GM19239 (cell line): ENCODE results near the gene CCDC159.

ENCODE experiments used
- DNase-seq: peaks from one replicate; pipeline ENCODE4 v3.0.0; 2011; ENCODE audit warnings: low spot score; ENCODE audit not compliant: insufficient read length
- FAIRE-seq: peaks from 2 replicates; lab custom pipeline; 2011; peaks lifted over from hg19 to GRCh38; lab: Jason Lieb, UNC

The CCDC159 gene

GRCh38 chr19:11380653-11381537, 34.6 kb downstream of the CCDC159 start:
- FAIRE-seq (peak; percentile 92), DNase-seq (peak; percentile 97)

- FAIRE-seq: no peak
- no peak for DNase-seq
Observed at GRCh38 chr19:11382898-11383705, 36.8 kb downstream of the CCDC159 start.

- DNase-seq (no peak), FAIRE-seq (no peak)
Observed at GRCh38 chr19:11383706-11384048, 37.4 kb downstream of the CCDC159 start.

GRCh38 chr19:11384778-11385129, 38.4 kb downstream of the CCDC159 start:
- FAIRE-seq: no peak
- no peak for DNase-seq

- no peak for FAIRE-seq
- no peak for DNase-seq
Observed at GRCh38 chr19:11387162-11388034, 41.1 kb downstream of the CCDC159 start.

GRCh38 chr19:11390359-11390758, 44.0 kb downstream of the CCDC159 start:
- DNase-seq (no peak), FAIRE-seq (no peak)

GRCh38 chr19:11390933-11391680, 44.8 kb downstream of the CCDC159 start:
- FAIRE-seq (no peak), DNase-seq (no peak)

GRCh38 chr19:11397089-11397610, 50.8 kb downstream of the CCDC159 start:
- DNase-seq (no peak), FAIRE-seq (no peak)

- FAIRE-seq: no peak
- no peak for DNase-seq
Observed at GRCh38 chr19:11399667-11400066, 53.3 kb downstream of the CCDC159 start.

GRCh38 chr19:11400798-11401197, 54.5 kb downstream of the CCDC159 start:
- FAIRE-seq (no peak), DNase-seq (no peak)

GRCh38 chr19:11401808-11402543, 55.7 kb downstream of the CCDC159 start:
- DNase-seq: no peak
- no peak for FAIRE-seq
